Suprapubic skin (tissue), 4 donors: Measurements from ENCODE around the gene CPEB4. TPM values are rescaled to one million over a fixed set of nuclear protein-coding genes. Genes with fewer than 3 reads are reported as not detected.

Source experiments
- DNase-seq, 2 donors: peaks; one replicate each; pipeline ENCODE4 v3.0.0-alpha.2; 2019; ENCODE audit warnings: low spot score in 2 of 2
- H3K27ac ChIP-seq: fragments of 200-600 bp; sonication (generic); one replicate; pipeline ENCODE4 v1.5.1; 2019
- H3K27me3 ChIP-seq: fragments of 200-600 bp; sonication (generic); one replicate; pipeline ENCODE4 v1.5.1; 2019
- H3K36me3 ChIP-seq: fragments of 200-600 bp; sonication (generic); one replicate; pipeline ENCODE4 v1.5.1; 2019
- H3K4me1 ChIP-seq: fragments of 200-600 bp; sonication (generic); one replicate; pipeline ENCODE4 v1.5.1; 2019
- H3K4me3 ChIP-seq: fragments of 200-600 bp; sonication (generic); one replicate; pipeline ENCODE4 v1.5.1; 2019; ENCODE audit warnings: mild to moderate bottlenecking
- H3K9me3 ChIP-seq: fragments of 200-600 bp; sonication (generic); one replicate; pipeline ENCODE4 v1.5.1; 2019
- CTCF ChIP-seq, 2 donors: fragments of 200-600 bp in 1 of 2; fragments of 450-650 bp in 1 of 2; sonication (generic) in 1 of 2; IDR thresholded peaks; one replicate each; pipeline ENCODE4 v1.5.1; 2016 to 2019; ENCODE audit warnings: antibody characterized with exemption in 2 of 2, mild to moderate bottlenecking in 1 of 2, moderate library complexity in 1 of 2
- EP300 ChIP-seq: sonication (generic); formaldehyde crosslinking; IDR thresholded peaks from one replicate; pipeline ENCODE4 v1.6.1; 2017; ENCODE audit warnings: antibody characterized with exemption
- POLR2A ChIP-seq, 2 donors: fragments of 450-650 bp; IDR thresholded peaks; one replicate each; pipeline ENCODE4 v1.6.1; 2017; ENCODE audit warnings: antibody characterized with exemption in 2 of 2, mild to moderate bottlenecking in 2 of 2, moderate library complexity in 2 of 2
- POLR2AphosphoS5 ChIP-seq, 3 donors: sonication (generic); formaldehyde crosslinking; IDR thresholded peaks; one replicate each; pipeline ENCODE4 v1.6.1; 2017; ENCODE audit warnings: antibody characterized with exemption in 3 of 3
- WGBS: methylation state at CpG from one replicate; pipeline ENCODE4 v1.1.5; 2018; 5-methylcytosine and 5-hydroxymethylcytosine counted together
- total RNA-seq, 4 donors: library from RNA; depleted of rRNA; stranded (reverse); fragments of >200 nt; gene quantifications; one replicate each; pipeline ENCODE4 v1.1.0, GENCODE V29; 2016

Gene CPEB4
- total RNA-seq, 4 donors from 2014 or later, result 45.2 to 70.7 (median 52.5) TPM

GRCh38 chr5:173896631-173897030 is 8.5 kb downstream of the CPEB4 start:
- TF ChIP-seq CTCF (IDR thresholded peaks at IDR 0.05), result no peak
- no peak for TF ChIP-seq EP300
- TF ChIP-seq POLR2AphosphoS5 (IDR thresholded peaks at IDR 0.05), result no peak
- no peak for TF ChIP-seq POLR2A (IDR thresholded peaks at IDR 0.05)
- Histone ChIP-seq H3K27ac (no peak overlapping the region), H3K27me3 (no peaks in the 10 kb centered on the region), H3K36me3 (no peaks in the 10 kb centered on the region), H3K4me3 (no peak overlapping the region), H3K9me3 (no peaks in the 10 kb centered on the region), H3K4me1 (peaks cover 50% of the 10 kb centered on the region)
- DNase-seq, result no peak
- WGBS, result 95% methylated on average over 4 of the region's 4 CpGs

GRCh38 chr5:173901705-173902104 is 13.6 kb downstream of the CPEB4 start:
- no peak overlapping the region for H3K27ac ChIP-seq
- H3K9me3 ChIP-seq, result no peaks in the 10 kb centered on the region
- no peak overlapping the region for H3K4me3 ChIP-seq
- H3K4me1 ChIP-seq, result peaks cover 17% of the 10 kb centered on the region
- H3K27me3 ChIP-seq, result no peaks in the 10 kb centered on the region
- peaks cover 3% of the 10 kb centered on the region for H3K36me3 ChIP-seq
- TF ChIP-seq CTCF (IDR thresholded peaks at IDR 0.05), result no peak
- TF ChIP-seq EP300, result no peak
- TF ChIP-seq POLR2AphosphoS5 (IDR thresholded peaks at IDR 0.05), result no peak
- TF ChIP-seq POLR2A (IDR thresholded peaks at IDR 0.05), result no peak
- WGBS, result 90% methylated on average over 3 of the region's 3 CpGs
- no peak for DNase-seq

- no peak for DNase-seq
- H3K27ac ChIP-seq, result no peak overlapping the region
- peaks cover 3% of the 10 kb centered on the region for H3K36me3 ChIP-seq
- peaks cover 13% of the 10 kb centered on the region for H3K4me1 ChIP-seq
- 86% methylated on average over 1 of the region's 1 CpG for WGBS
- no peaks in the 10 kb centered on the region for H3K27me3 ChIP-seq
- no peak overlapping the region for H3K4me3 ChIP-seq
- H3K9me3 ChIP-seq, result no peaks in the 10 kb centered on the region
- TF ChIP-seq POLR2AphosphoS5 (IDR thresholded peaks at IDR 0.05), result no peak
- TF ChIP-seq POLR2A (IDR thresholded peaks at IDR 0.05), result no peak
- TF ChIP-seq CTCF (IDR thresholded peaks at IDR 0.05), result no peak
Observed at GRCh38 chr5:173902334-173902733, 14.2 kb downstream of the CPEB4 start.

- no peaks in the 10 kb centered on the region for H3K9me3 ChIP-seq
- DNase-seq, result no peak
- H3K4me3 ChIP-seq, result no peak overlapping the region
- peaks cover 3% of the 10 kb centered on the region for H3K36me3 ChIP-seq
- TF ChIP-seq POLR2A (IDR thresholded peaks at IDR 0.05) (no peak), POLR2AphosphoS5 (IDR thresholded peaks at IDR 0.05) (no peak), EP300 (no peak), CTCF (IDR thresholded peaks at IDR 0.05) (no peak)
- peaks cover 17% of the 10 kb centered on the region for H3K4me1 ChIP-seq
- no peaks in the 10 kb centered on the region for H3K27me3 ChIP-seq
- H3K27ac ChIP-seq, result no peak overlapping the region
Observed at GRCh38 chr5:173902743-173903142, 14.6 kb downstream of the CPEB4 start.

- 81% methylated on average over 5 of the region's 5 CpGs for WGBS
- no peak for TF ChIP-seq CTCF (IDR thresholded peaks at IDR 0.05)
- no peak for TF ChIP-seq POLR2A (IDR thresholded peaks at IDR 0.05)
- TF ChIP-seq EP300, result no peak
- no peak for TF ChIP-seq POLR2AphosphoS5 (IDR thresholded peaks at IDR 0.05)
- Histone ChIP-seq H3K4me1 (peaks cover 25% of the 10 kb centered on the region), H3K27ac (no peak overlapping the region), H3K36me3 (peaks cover 3% of the 10 kb centered on the region), H3K4me3 (no peak overlapping the region), H3K9me3 (no peaks in the 10 kb centered on the region), H3K27me3 (no peaks in the 10 kb centered on the region)
- no peak for DNase-seq
Observed at GRCh38 chr5:173903396-173904140, 15.4 kb downstream of the CPEB4 start.
